K562 (cell line): ENCODE measurements around the gene ARHGAP9. TPM values are rescaled to one million over a fixed set of nuclear protein-coding genes. Genes with fewer than 3 reads are reported as not detected.

ENCODE experiments used
- ATAC-seq: fragments of 200-7000 bp; cut with Tn5 transposase; 3 replicates; pipeline ENCODE4 v1.9.1; 2020; ENCODE audit warnings: moderate library complexity
- BruUV-seq: library from RNA; stranded (reverse); fragments of 400-500 nt; replicated peaks from 2 replicates; lab custom pipeline; 2021; lab: Mats Ljungman, UMichigan
- CTCF ChIA-PET: fragments of 300-600 bp; formaldehyde crosslinking; extraction: SDS; loops from one replicate; lab custom pipeline; 2021; ENCODE audit warnings: low intra/inter-chr PET ratio; lab: Yijun Ruan, JAX
- POLR2A ChIA-PET: fragments of 300-600, 350-650 bp; sonication (Branson Sonifier 250); formaldehyde crosslinking; extraction: SDS; loops from one replicate; lab custom pipeline; 2021; ENCODE audit warnings: antibody characterized with exemption, inconsistent platforms; lab: Yijun Ruan, JAX
- DNase-seq, 4 experiments: peaks; one replicate each; pipeline versions ENCODE4 v3.0.0 to v3.0.0-alpha.2; 2011 to 2018; ENCODE audit warnings: low spot score in 3 of 4, mixed read lengths in 3 of 4; ENCODE audit errors: extremely low read depth in 1 of 4
- FAIRE-seq: peaks from 2 replicates; lab custom pipeline; 2011; peaks lifted over from hg19 to GRCh38; lab: Jason Lieb, UNC
- H2AFZ ChIP-seq: 2 replicates; pipeline ENCODE4 v1.6.0; 2011; ENCODE audit warnings: low read depth, low read length, control low read depth, inconsistent platforms
- H3K27ac ChIP-seq: fragments of 200-600 bp; 3 replicates; pipeline ENCODE4 v1.8.0; 2011; ENCODE audit warnings: low read depth, mild to moderate bottlenecking, control low read depth, inconsistent platforms, low read length, moderate library complexity, mixed read lengths; ENCODE audit errors: extremely low read depth
- H3K27me3 ChIP-seq, 2 experiments: fragments of 300-600 bp in 1 of 2; 2 replicates in 1 of 2; 3 replicates in 1 of 2; pipeline versions ENCODE4 v1.6.0 to v1.8.0; 2011; ENCODE audit warnings: inconsistent platforms in 2 of 2, low read length in 2 of 2, mild to moderate bottlenecking in 1 of 2, mixed read lengths in 1 of 2, moderate library complexity in 1 of 2; ENCODE audit not compliant: control insufficient read depth in 2 of 2, insufficient read depth in 2 of 2
- H3K36me3 ChIP-seq: fragments of 300-600 bp; 3 replicates; pipeline ENCODE4 v1.8.0; 2011; ENCODE audit warnings: mild to moderate bottlenecking, low read length, inconsistent platforms; ENCODE audit not compliant: control insufficient read depth, insufficient read depth
- H3K4me1 ChIP-seq, 2 experiments: fragments of 200-600 bp in 1 of 2; replicated peaks in 1 of 2; 2 replicates in 1 of 2; 3 replicates in 1 of 2; pipeline versions ENCODE4 v1.5.1 to v1.8.0; 2011; ENCODE audit warnings: inconsistent platforms in 2 of 2, low read length in 2 of 2, mild to moderate bottlenecking in 1 of 2, mixed read lengths in 1 of 2, moderate library complexity in 1 of 2; ENCODE audit not compliant: control insufficient read depth in 2 of 2, insufficient read depth in 2 of 2
- H3K4me2 ChIP-seq: 2 replicates; pipeline ENCODE4 v1.6.1; 2011; ENCODE audit warnings: low read length, control low read depth, inconsistent platforms, mixed read lengths; ENCODE audit not compliant: insufficient read depth
- H3K4me3 ChIP-seq: fragments of 200-600 bp; sonication (generic), shearing (Covaris generic); 2 replicates; pipeline ENCODE4 v1.5.1; 2016; ENCODE audit warnings: control low read depth, inconsistent platforms
- H3K79me2 ChIP-seq: fragments of 200-600 bp; 3 replicates; pipeline ENCODE4 v1.8.0; 2011; ENCODE audit warnings: low read length, inconsistent platforms; ENCODE audit not compliant: control insufficient read depth, insufficient read depth
- H3K9ac ChIP-seq, 2 experiments: 2 replicates each; pipeline versions ENCODE4 v1.6.0 to v1.6.1; 2011; ENCODE audit warnings: low read depth in 2 of 2, low read length in 2 of 2, control low read depth in 1 of 2, inconsistent platforms in 1 of 2, mild to moderate bottlenecking in 1 of 2, mixed read lengths in 1 of 2; ENCODE audit not compliant: insufficient read depth in 1 of 2
- H3K9me1 ChIP-seq: one replicate; pipeline ENCODE4 v1.6.0; 2011; ENCODE audit warnings: inconsistent platforms, mild to moderate bottlenecking, low read length, moderate library complexity; ENCODE audit not compliant: control insufficient read depth, insufficient read depth
- H3K9me3 ChIP-seq: replicated peaks from 2 replicates; pipeline ENCODE4 v1.5.1; 2011; ENCODE audit warnings: low read depth, low read length, inconsistent platforms; ENCODE audit not compliant: control insufficient read depth, insufficient read depth
- H4K20me1 ChIP-seq: replicated peaks from 2 replicates; pipeline ENCODE4 v1.6.1; 2011; ENCODE audit warnings: low read length, inconsistent platforms, mixed read lengths; ENCODE audit not compliant: control insufficient read depth, insufficient read depth
- ARNT ChIP-seq, 2 experiments: fragments of 450-650 bp; IDR thresholded peaks; 2 replicates each; pipeline ENCODE4 v1.6.1; 2016; ENCODE audit warnings: mild to moderate bottlenecking in 1 of 2
- CREBBP ChIP-seq: IDR thresholded peaks from one replicate; pipeline ENCODE4 v1.6.1; 2012; ENCODE audit warnings: low read depth, mild to moderate bottlenecking, control low read depth, inconsistent platforms, low read length
- E2F5 ChIP-seq: sonication (generic); formaldehyde crosslinking; IDR thresholded peaks from 2 replicates; pipeline ENCODE4 v1.8.0; 2022; ENCODE audit warnings: mild to moderate bottlenecking, missing genetic modification reagents
- NR2C1 ChIP-seq, 2 experiments: fragments of 450-650 bp; IDR thresholded peaks; 2 replicates each; pipeline ENCODE4 v1.6.1; 2017; ENCODE audit warnings: mild to moderate bottlenecking in 2 of 2, antibody characterized with exemption in 1 of 2, inconsistent platforms in 1 of 2, missing compliant biosample characterization in 1 of 2, missing genetic modification characterization in 1 of 2
- PKNOX1 ChIP-seq: fragments of 450-650 bp; IDR thresholded peaks from 2 replicates; pipeline ENCODE4 v1.6.1; 2016
- POLR2AphosphoS5 ChIP-seq: IDR thresholded peaks from 2 replicates; pipeline ENCODE4 v1.6.1; 2011; ENCODE audit warnings: mild to moderate bottlenecking, low read depth, low read length, moderate library complexity; ENCODE audit not compliant: control insufficient read depth, insufficient read depth
- SAFB ChIP-seq: fragments of 200-400 bp; formaldehyde crosslinking; IDR thresholded peaks from 2 replicates; pipeline ENCODE4 v1.6.1; 2017; ENCODE audit warnings: low read depth, low read length, borderline replicate concordance
- ZBTB26 ChIP-seq: fragments of 450-650 bp; formaldehyde crosslinking; IDR thresholded peaks from 2 replicates; pipeline ENCODE4 v1.4.0; 2022; ENCODE audit warnings: missing genetic modification characterization
- ZFP36 ChIP-seq: fragments of 150-350 bp; IDR thresholded peaks from 2 replicates; pipeline ENCODE4 v1.6.1; 2018; ENCODE audit warnings: low read length, low read depth; ENCODE audit not compliant: partially characterized antibody
- WGBS: fragments of 100-300 bp; shearing (Covaris generic); methylation state at CpG from one replicate; pipeline ENCODE4 v1.1.6; 2016; ENCODE audit warnings: low coverage, mixed read lengths; ENCODE audit not compliant: insufficient coverage; ENCODE audit errors: missing lambda C conversion rate; 5-methylcytosine and 5-hydroxymethylcytosine counted together
- in situ Hi-C: fragments of 300-500 bp; cut with MboI; formaldehyde crosslinking; loops from 4 replicates; pipeline ENCODE4 v1.15.0; 2018; ENCODE audit warnings: inconsistent platforms, mixed read lengths
- intact Hi-C: fragments of 100-400 bp; cut with micrococcal nuclease; formaldehyde crosslinking; loops from 2 replicates; pipeline ENCODE4 v1.14.2; 2022
- polyA plus RNA-seq, 8 experiments: library from polyadenylated mRNA; depleted of rRNA in 4 of 8; stranded (reverse) in 5 of 8; unstranded in 3 of 8; fragments of >200 nt; fragmentation: Nextera tagmentation in 2 of 8; fragmentation: Illumina TruSeq in 1 of 8; extraction: Ambion mirVana in 2 of 8; extraction: Trizol in 1 of 8; gene quantifications; 2 replicates each; pipeline versions ENCODE4 v1.2.1 to v1.2.3, GENCODE V29; 2011 to 2014; ENCODE audit warnings: inconsistent platforms in 1 of 8, missing spikeins in 1 of 8
- total RNA-seq, 7 experiments: library from RNA; depleted of rRNA in 6 of 7; stranded (reverse); fragments of >200 nt in 6 of 7; fragmentation: Illumina TruSeq in 2 of 7; extraction: Trizol in 2 of 7; gene quantifications; 2 replicates each; pipeline versions ENCODE4 v1.2.1 to v1.2.3, GENCODE V29; 2011 to 2021; ENCODE audit warnings: low replicate concordance in 1 of 7

Gene ARHGAP9
- total and polyA plus RNA-seq, 9 of the 15 experiments (the other 6 are each of a cell fraction or from before 2014, with no cell fraction given), result 1.5 to 10.2 (median 5.1) TPM

DNA sequence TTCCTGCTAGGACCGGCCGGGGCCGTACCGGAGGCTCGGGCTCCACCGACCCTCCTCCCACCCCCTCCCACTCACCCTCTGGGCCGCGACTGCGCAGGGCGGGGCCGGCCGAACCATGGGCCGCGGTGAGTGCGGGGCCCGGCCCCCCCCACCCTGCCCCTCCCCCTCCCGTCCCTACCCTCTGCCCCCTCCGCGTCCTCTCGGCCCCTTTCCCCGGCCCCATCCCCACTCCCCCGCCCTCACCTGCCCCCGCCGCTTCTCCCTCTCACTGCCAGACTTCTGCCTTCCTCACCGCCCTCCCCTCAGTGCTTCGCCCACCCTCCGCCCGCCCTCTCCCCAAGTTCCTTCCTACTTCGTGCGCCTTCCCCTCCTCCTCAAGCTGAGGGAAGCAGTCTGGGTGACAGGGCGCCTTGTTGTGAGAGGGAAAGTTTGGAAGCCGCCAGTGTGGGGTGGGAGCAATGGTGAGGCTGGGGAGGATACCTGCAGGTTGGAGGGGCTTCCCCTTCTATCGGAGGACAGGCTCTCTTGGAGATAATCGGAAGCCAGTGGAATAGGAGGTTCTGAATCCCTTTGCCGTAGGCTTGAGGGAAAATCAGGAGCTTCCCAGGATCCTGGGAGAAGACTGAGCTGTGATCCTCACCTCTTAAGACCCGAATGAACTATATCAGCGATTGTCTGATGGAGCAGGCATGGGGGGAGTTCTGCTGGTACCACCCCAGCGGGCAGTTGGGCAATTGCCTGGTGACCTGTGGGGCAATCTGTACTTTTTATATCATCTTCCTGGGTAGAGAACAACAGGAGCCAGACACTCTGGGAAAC is 43.4 kb upstream of the ARHGAP9 start:
- Histone ChIP-seq H3K27me3 (no peaks in the 10 kb centered on the region), H3K79me2 (peaks cover 49% of the 10 kb centered on the region), H3K9me1 (no peaks in the 10 kb centered on the region), H3K4me3 (peak overlapping the region; percentile 77), H3K9me3 (no peaks in the 10 kb centered on the region), H3K4me2 (peak overlapping the region; percentile 91), H2AFZ (peak overlapping the region; percentile 54), H3K27ac (peak overlapping the region; percentile 96), H3K36me3 (peaks cover 60% of the 10 kb centered on the region), H3K9ac (peak overlapping the region; percentile 94), H4K20me1 (peaks cover 22% of the 10 kb centered on the region), H3K4me1 (peaks cover 34 to 47% of the 10 kb centered on the region in 2 experiments)
- no peak for FAIRE-seq
- intact Hi-C loops (loop anchor here (1.0 to 5.0 kb wide), 5 partner anchors 24 to 214 kb away; partner anchors contain the start of genes AGAP2, DCTN2 and MARS1), in situ Hi-C loops (no loop called here)
- TSS peak; percentile 42 for BruUV-seq
- ChIA-PET CTCF (interaction anchor here (0.7 kb wide), 1 partner anchor 12 kb away, joined by 3 read pairs; no protein-coding TSS in a partner anchor), POLR2A (interaction anchor here (1.7 to 10.8 kb wide), 4 partner anchors 8 to 52 kb away, joined by 5 to 225 read pairs (median 16); partner anchors contain the start of gene DCTN2)
- 2% methylated on average over 6 of the region's 38 CpGs for WGBS
- peak in 3 of 4 experiments; percentile 84 to 92 (median 92) for DNase-seq
- ATAC-seq, result peak; percentile 1
- TF ChIP-seq SAFB (no peak), NR2C1 (IDR thresholded peaks at IDR 0.05) (no peak), NR2C1 (tag; IDR thresholded peaks at IDR 0.05) (0 out of 2 replicates have a peak, but pooled peaks have one; percentile 13), POLR2AphosphoS5 (peak; percentile 58), PKNOX1 (peak; percentile 38; the same call in 1 of the 2 replicates), ARNT (IDR thresholded peaks at IDR 0.05) (0 out of 4 replicates have a peak, but pooled peaks of 1 of the 2 experiments have one; percentile 36), ZBTB26 (peak; percentile 86), ZFP36 (no peak), CREBBP (no peak), E2F5 (0 out of 2 replicates have a peak, but pooled peaks have one; percentile 37)
